Brain pericyte (primary cell): ENCODE data around the gene OARD1.

Source experiments
- DNase-seq: peaks from one replicate; pipeline ENCODE4 v3.0.0-alpha.2; 2012; ENCODE audit warnings: low read depth, low spot score

The OARD1 gene

GRCh38 chr6:41074692-41075436, 2.7 kb upstream of the OARD1 start:
- DNase-seq = no peak

GRCh38 chr6:41073968-41074691, 2.0 kb upstream of the OARD1 start:
- DNase-seq = no peak

GRCh38 chr6:41073203-41073967, 1.2 kb upstream of the OARD1 start:
- no peak for DNase-seq

GRCh38 chr6:41072836-41073202, 663 bp upstream of the OARD1 start, which contains the start of gene NFYA:
Gene NFYA (plus strand): TSS chr6:41072974. CDS start chr6:41079090, 6,116 bp downstream.
- DNase-seq = no peak

- no peak for DNase-seq
Observed at GRCh38 chr6:41071501-41071922, 644 bp downstream of the OARD1 start.

- peak; percentile 27 for DNase-seq
Observed at GRCh38 chr6:41066867-41067304, 5.3 kb downstream of the OARD1 start.

- no peak for DNase-seq
Observed at GRCh38 chr6:41065550-41066026, 6.6 kb downstream of the OARD1 start.

- DNase-seq = no peak
Observed at GRCh38 chr6:41064841-41065240, 7.3 kb downstream of the OARD1 start.

- no peak for DNase-seq
Observed at GRCh38 chr6:41063884-41064285, 8.3 kb downstream of the OARD1 start.

GRCh38 chr6:41062056-41062455, 10.1 kb downstream of the OARD1 start:
- no peak for DNase-seq

GRCh38 chr6:41061196-41061726, 10.9 kb downstream of the OARD1 start:
- DNase-seq = no peak

GRCh38 chr6:41059556-41059955, 12.6 kb downstream of the OARD1 start:
- DNase-seq = no peak

- no peak for DNase-seq
Observed at GRCh38 chr6:41058783-41059181, 13.4 kb downstream of the OARD1 start.

GRCh38 chr6:41056768-41057490, 15.2 kb downstream of the OARD1 start:
- no peak for DNase-seq

- no peak for DNase-seq
Observed at GRCh38 chr6:41055149-41055548, 17.0 kb downstream of the OARD1 start.

GRCh38 chr6:41054511-41054910, 17.6 kb downstream of the OARD1 start:
- no peak for DNase-seq

GRCh38 chr6:41053041-41053440, 19.1 kb downstream of the OARD1 start, which contains the start of gene APOBEC2:
Gene APOBEC2 (plus strand): TSS chr6:41053202. CDS start chr6:41053348, 146 bp downstream.
- no peak for DNase-seq

GRCh38 chr6:41051873-41052272, 20.3 kb downstream of the OARD1 start:
- no peak for DNase-seq

GRCh38 chr6:41050536-41050935, 21.6 kb downstream of the OARD1 start:
- DNase-seq = no peak

GRCh38 chr6:41049955-41050354, 22.2 kb downstream of the OARD1 start:
- no peak for DNase-seq

- DNase-seq = no peak
Observed at GRCh38 chr6:41049521-41049920, 22.6 kb downstream of the OARD1 start.
